Measurements from ENCODE around the gene TSPAN5. TPM values are rescaled to one million over a fixed set of nuclear protein-coding genes. Genes with fewer than 3 reads are reported as not detected.

Gene TSPAN5
- total RNA-seq, 1 donor from 2014 or later = 14.7 TPM

GRCh38 chr4:98560321-98560720 is 98.1 kb downstream of the TSPAN5 start:
- DNase-seq (ENCODE audit: low spot score in 2 of 2, unreplicated experiment in 2 of 2) = no peak
- H3K4me1 Mint-ChIP-seq = peaks cover 10% of the 10 kb centered on the region
- H3K27ac Mint-ChIP-seq = no peak overlapping the region
- TF ChIP-seq CTCF (IDR thresholded peaks at IDR 0.05; ENCODE audit: unreplicated experiment) = no peak
- no peaks in the 10 kb centered on the region for H3K36me3 Mint-ChIP-seq
- H3K9me3 Mint-ChIP-seq = peaks cover 4% of the 10 kb centered on the region
- no peak overlapping the region for H3K4me3 Mint-ChIP-seq
- no peaks in the 10 kb centered on the region for H3K27me3 Mint-ChIP-seq (ENCODE audit: low read depth)

- Mint-ChIP-seq H3K4me1 (peaks cover 10% of the 10 kb centered on the region), H3K36me3 (no peaks in the 10 kb centered on the region), H3K9me3 (peaks cover 4% of the 10 kb centered on the region), H3K4me3 (no peak overlapping the region), H3K27me3 (ENCODE audit: low read depth) (no peaks in the 10 kb centered on the region), H3K27ac (peak overlapping the region; percentile 5)
- DNase-seq (ENCODE audit: low spot score in 2 of 2, unreplicated experiment in 2 of 2) = no peak
- no peak for TF ChIP-seq CTCF (IDR thresholded peaks at IDR 0.05; ENCODE audit: unreplicated experiment)
These were observed 99.8 kb downstream of the TSPAN5 start for GRCh38 chr4:98558471-98559169.

- peaks cover 4% of the 10 kb centered on the region for H3K9me3 Mint-ChIP-seq
- H3K36me3 Mint-ChIP-seq = no peaks in the 10 kb centered on the region
- H3K27me3 Mint-ChIP-seq (ENCODE audit: low read depth) = no peaks in the 10 kb centered on the region
- H3K4me3 Mint-ChIP-seq = no peak overlapping the region
- H3K4me1 Mint-ChIP-seq = peaks cover 10% of the 10 kb centered on the region
- no peak for TF ChIP-seq CTCF (IDR thresholded peaks at IDR 0.05; ENCODE audit: unreplicated experiment)
- DNase-seq (ENCODE audit: low spot score in 2 of 2, unreplicated experiment in 2 of 2) = no peak
- H3K27ac Mint-ChIP-seq = no peak overlapping the region
These were observed 101.1 kb downstream of the TSPAN5 start for GRCh38 chr4:98557194-98557892.

GRCh38 chr4:98556451-98556850 is 102.0 kb downstream of the TSPAN5 start:
- Mint-ChIP-seq H3K27me3 (ENCODE audit: low read depth) (no peaks in the 10 kb centered on the region), H3K4me3 (no peak overlapping the region), H3K4me1 (peaks cover 10% of the 10 kb centered on the region), H3K27ac (no peak overlapping the region), H3K9me3 (peaks cover 6% of the 10 kb centered on the region), H3K36me3 (no peaks in the 10 kb centered on the region)
- DNase-seq (ENCODE audit: low spot score in 2 of 2, unreplicated experiment in 2 of 2) = no peak
- no peak for TF ChIP-seq CTCF (IDR thresholded peaks at IDR 0.05; ENCODE audit: unreplicated experiment)

- Mint-ChIP-seq H3K27ac (no peak overlapping the region), H3K36me3 (no peaks in the 10 kb centered on the region), H3K4me1 (peaks cover 10% of the 10 kb centered on the region), H3K9me3 (peaks cover 8% of the 10 kb centered on the region), H3K4me3 (no peak overlapping the region), H3K27me3 (ENCODE audit: low read depth) (no peaks in the 10 kb centered on the region)
- no peak for DNase-seq (ENCODE audit: low spot score in 2 of 2, unreplicated experiment in 2 of 2)
- no peak for TF ChIP-seq CTCF (IDR thresholded peaks at IDR 0.05; ENCODE audit: unreplicated experiment)
These were observed 102.5 kb downstream of the TSPAN5 start for GRCh38 chr4:98555798-98556445.

Data from mesothelial cell of epicardium (in vitro differentiated cells).